Measurements from ENCODE around the gene MEOX1. TPM values are rescaled to one million over a fixed set of nuclear protein-coding genes. Genes with fewer than 3 reads are reported as not detected.
"Not testable (repeated sequence)": the region's sequence is repeated elsewhere in the genome, so short reads cannot be mapped to it uniquely, and the experiment has no call there.

The MEOX1 gene
- total RNA-seq, 1 donor, result 0.42 TPM

DNA sequence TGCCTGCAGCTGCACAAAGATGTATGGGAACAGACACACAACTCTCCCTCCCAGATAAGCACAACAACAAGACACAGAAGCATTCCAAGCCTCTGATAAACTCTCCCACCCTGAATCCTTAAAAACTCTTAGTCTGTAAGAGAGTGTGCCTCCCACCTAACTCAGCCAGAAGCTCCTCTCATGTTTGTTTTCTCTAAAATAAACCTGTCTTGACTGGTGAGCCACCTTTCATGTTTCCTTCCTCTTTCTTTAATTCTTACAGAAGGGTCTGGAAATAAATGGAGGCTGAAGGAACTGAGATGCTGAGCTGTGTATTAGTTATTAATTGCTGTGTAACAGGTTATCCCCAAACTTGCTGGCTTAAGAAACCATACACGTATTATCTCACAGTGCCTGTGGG lies 57.2 kb downstream of the MEOX1 start:
- no peak overlapping the region for H3K4me3 ChIP-seq (ENCODE audit: low read length)
- no peaks in the 10 kb centered on the region for H3K9me3 ChIP-seq (ENCODE audit: low read depth, low read length)
- H3K4me1 ChIP-seq (ENCODE audit: insufficient read depth, low read length), result peaks cover 18% of the 10 kb centered on the region

DNA sequence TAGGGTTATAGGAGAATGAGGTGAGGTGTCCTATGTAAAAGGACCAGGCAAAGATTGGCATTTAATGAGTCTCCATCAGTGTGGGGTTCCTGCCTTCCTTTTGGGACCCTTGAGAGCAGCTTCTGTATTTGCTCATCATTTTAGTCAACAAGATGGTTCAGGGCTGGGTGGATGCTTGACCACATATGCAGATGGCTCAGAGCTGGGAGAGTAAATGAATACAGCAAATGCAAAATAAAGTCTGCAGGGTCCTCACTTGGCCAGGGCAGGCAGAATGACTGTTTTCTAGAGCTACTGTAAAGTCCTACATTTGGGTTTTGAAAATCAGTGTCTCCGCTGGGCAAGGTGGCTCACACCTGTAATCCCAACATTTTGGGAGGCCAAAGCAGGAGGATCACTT lies 58.4 kb downstream of the MEOX1 start:
- Histone ChIP-seq H3K4me1 (ENCODE audit: insufficient read depth, low read length) (peaks cover 16% of the 10 kb centered on the region), H3K9me3 (ENCODE audit: low read depth, low read length) (no peaks in the 10 kb centered on the region), H3K27me3 (ENCODE audit: insufficient read depth, low read length) (no peaks in the 10 kb centered on the region), H3K4me3 (ENCODE audit: low read length) (no peak overlapping the region)

More for the DNA sequence above, 57.2 kb downstream of the MEOX1 start:
- no peaks in the 10 kb centered on the region for H3K27me3 ChIP-seq (ENCODE audit: insufficient read depth, low read length)

GRCh38 chr17:43602556-43602955 lies 59.2 kb downstream of the MEOX1 start:
- not testable (repeated sequence) for H3K27me3 ChIP-seq (ENCODE audit: insufficient read depth, low read length); H3K9me3 ChIP-seq (ENCODE audit: low read depth, low read length); H3K4me3 ChIP-seq (ENCODE audit: low read length)
- H3K4me1 ChIP-seq (ENCODE audit: insufficient read depth, low read length), result peaks cover 16% of the 10 kb centered on the region

GRCh38 chr17:43601280-43602039 lies 60.3 kb downstream of the MEOX1 start:
- Histone ChIP-seq H3K4me1 (ENCODE audit: insufficient read depth, low read length) (peaks cover 16% of the 10 kb centered on the region), H3K4me3 (ENCODE audit: low read length) (no peak overlapping the region), H3K9me3 (ENCODE audit: low read depth, low read length) (no peaks in the 10 kb centered on the region), H3K27me3 (ENCODE audit: insufficient read depth, low read length) (no peaks in the 10 kb centered on the region)

DNA sequence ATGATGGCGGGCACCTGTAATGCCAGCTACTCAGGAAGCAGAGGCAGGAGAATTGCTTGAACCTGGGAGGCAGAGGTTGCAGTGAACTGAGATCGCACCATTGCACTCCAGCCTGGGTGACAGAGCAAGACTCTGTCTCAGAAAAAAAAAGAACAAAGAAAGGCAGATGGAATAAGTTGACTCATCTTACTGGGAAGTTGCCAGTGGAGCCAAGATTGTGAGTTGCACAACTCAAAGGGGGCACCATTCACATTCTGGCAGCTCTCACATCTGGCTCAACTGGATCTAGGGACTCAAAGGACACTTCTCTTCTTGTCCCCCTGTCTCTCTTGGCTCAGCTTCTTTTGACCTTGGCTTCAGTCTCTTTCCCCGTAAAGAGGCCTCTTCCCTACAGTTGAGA lies 61.9 kb downstream of the MEOX1 start:
- Histone ChIP-seq H3K4me3 (ENCODE audit: low read length) (no peak overlapping the region), H3K9me3 (ENCODE audit: low read depth, low read length) (no peaks in the 10 kb centered on the region)

DNA sequence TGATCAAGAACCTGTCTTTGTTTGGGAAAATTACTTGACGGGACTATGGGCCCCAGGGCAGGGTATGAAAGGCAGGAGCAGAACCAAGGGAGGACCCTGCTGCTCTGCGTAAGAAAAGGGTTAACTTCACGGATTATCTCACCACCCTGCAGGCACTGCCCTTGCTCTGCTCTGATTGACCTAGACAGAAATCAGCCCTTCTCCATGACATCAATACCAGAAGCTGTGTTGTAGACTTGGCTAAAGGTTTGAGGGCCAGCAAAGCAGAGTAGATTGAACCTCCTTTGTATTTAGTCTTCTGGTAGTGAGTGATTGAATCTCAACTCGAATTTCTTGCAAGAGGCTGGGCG lies 62.7 kb downstream of the MEOX1 start:
- H3K9me3 ChIP-seq (ENCODE audit: low read depth, low read length), result no peaks in the 10 kb centered on the region

More for the DNA sequence above, 61.9 kb downstream of the MEOX1 start:
- Histone ChIP-seq H3K27me3 (ENCODE audit: insufficient read depth, low read length) (no peaks in the 10 kb centered on the region), H3K4me1 (ENCODE audit: insufficient read depth, low read length) (peaks cover 16% of the 10 kb centered on the region)

GRCh38 chr17:43598357-43599045 lies 63.2 kb downstream of the MEOX1 start:
- H3K27me3 ChIP-seq (ENCODE audit: insufficient read depth, low read length), result no peaks in the 10 kb centered on the region
- H3K9me3 ChIP-seq (ENCODE audit: low read depth, low read length), result no peaks in the 10 kb centered on the region
- no peak overlapping the region for H3K4me3 ChIP-seq (ENCODE audit: low read length)
- H3K4me1 ChIP-seq (ENCODE audit: insufficient read depth, low read length), result peaks cover 6% of the 10 kb centered on the region

More for the DNA sequence above, 62.7 kb downstream of the MEOX1 start:
- Histone ChIP-seq H3K27me3 (ENCODE audit: insufficient read depth, low read length) (no peaks in the 10 kb centered on the region), H3K4me1 (ENCODE audit: insufficient read depth, low read length) (peaks cover 8% of the 10 kb centered on the region), H3K4me3 (ENCODE audit: low read length) (no peak overlapping the region)

GRCh38 chr17:43597624-43598356 lies 63.9 kb downstream of the MEOX1 start:
- Histone ChIP-seq H3K9me3 (ENCODE audit: low read depth, low read length) (no peaks in the 10 kb centered on the region), H3K4me1 (ENCODE audit: insufficient read depth, low read length) (peaks cover 6% of the 10 kb centered on the region), H3K27me3 (ENCODE audit: insufficient read depth, low read length) (no peaks in the 10 kb centered on the region), H3K4me3 (ENCODE audit: low read length) (no peak overlapping the region)

DNA sequence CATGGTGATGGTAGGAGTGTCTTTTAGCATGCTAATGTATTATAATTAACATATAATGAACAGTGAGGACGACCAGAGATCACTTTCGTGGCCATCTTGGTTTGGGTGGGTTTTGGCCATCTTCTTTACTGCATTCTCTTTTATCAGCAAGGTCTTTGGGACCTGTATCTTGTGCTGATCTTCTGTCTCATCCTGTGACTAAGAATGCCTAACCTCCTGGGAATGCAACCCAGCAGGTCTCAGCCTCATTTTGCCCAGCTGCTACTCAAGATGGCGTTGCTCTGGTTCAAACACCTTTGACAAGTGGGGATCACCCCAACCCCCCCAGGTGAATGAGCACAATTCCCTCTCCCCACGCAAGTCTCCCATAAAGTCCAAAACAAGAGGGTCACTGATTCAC lies 66.3 kb downstream of the MEOX1 start:
- no peaks in the 10 kb centered on the region for H3K27me3 ChIP-seq (ENCODE audit: insufficient read depth, low read length)
- no peak overlapping the region for H3K4me3 ChIP-seq (ENCODE audit: low read length)
- H3K9me3 ChIP-seq (ENCODE audit: low read depth, low read length), result no peaks in the 10 kb centered on the region
- peaks cover 6% of the 10 kb centered on the region for H3K4me1 ChIP-seq (ENCODE audit: insufficient read depth, low read length)

DNA sequence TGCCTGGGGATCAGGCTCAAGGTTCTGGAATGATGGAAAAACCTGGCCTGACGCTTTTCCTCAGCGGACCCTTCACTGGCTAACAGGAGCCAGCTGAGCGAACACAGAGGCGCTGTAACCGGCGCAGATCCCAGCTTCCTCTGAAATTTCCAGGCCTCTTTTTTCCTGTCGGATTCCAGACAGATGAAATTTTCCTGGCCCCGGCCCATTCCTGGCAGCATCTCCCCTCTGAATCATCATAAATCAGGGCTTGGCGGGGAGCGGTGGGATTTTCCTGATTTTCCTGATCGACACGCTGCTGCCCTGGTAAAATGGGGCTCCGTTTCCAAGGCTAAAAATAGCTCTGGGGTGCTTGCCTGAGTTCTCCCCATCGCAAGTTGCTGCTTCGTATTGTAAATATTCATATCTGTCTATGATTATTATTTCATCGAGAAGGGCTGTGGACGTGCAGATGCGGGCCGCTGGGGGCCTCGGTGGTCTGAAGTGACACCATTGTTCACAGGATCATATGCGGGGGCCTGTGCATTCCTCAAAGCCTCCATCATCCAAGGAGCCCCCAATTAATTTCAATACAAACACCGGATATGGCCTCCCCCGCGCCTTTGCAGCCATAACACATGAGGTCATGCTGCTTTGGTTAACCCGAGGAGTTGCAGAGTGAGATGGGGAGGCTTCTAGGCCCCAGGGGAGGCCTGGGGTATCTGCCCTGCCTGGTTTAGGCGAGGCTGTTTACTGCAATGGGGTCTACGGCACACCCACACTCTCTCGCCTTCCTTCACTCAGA lies 69.8 kb downstream of the MEOX1 start:
- Histone ChIP-seq H3K9me3 (ENCODE audit: low read depth, low read length) (no peaks in the 10 kb centered on the region), H3K27me3 (ENCODE audit: insufficient read depth, low read length) (no peaks in the 10 kb centered on the region), H3K4me1 (ENCODE audit: insufficient read depth, low read length) (no peaks in the 10 kb centered on the region), H3K4me3 (ENCODE audit: low read length) (no peak overlapping the region)

GRCh38 chr17:43591001-43591400 lies 70.7 kb downstream of the MEOX1 start:
- H3K27me3 ChIP-seq (ENCODE audit: insufficient read depth, low read length), result no peaks in the 10 kb centered on the region
- H3K9me3 ChIP-seq (ENCODE audit: low read depth, low read length), result no peaks in the 10 kb centered on the region
- H3K4me3 ChIP-seq (ENCODE audit: low read length), result no peak overlapping the region
- no peaks in the 10 kb centered on the region for H3K4me1 ChIP-seq (ENCODE audit: insufficient read depth, low read length)

Other genes starting within 250 kb of the MEOX1 start
- 87.4 TPM for gene DHX8, start 177.9 kb downstream of the MEOX1 start, total RNA-seq
- not detected for gene ETV4, start 115.6 kb downstream of the MEOX1 start, total RNA-seq
- not detected for gene SOST, start 96.9 kb upstream of the MEOX1 start, total RNA-seq
- gene DUSP3, start 117.1 kb upstream of the MEOX1 start, total RNA-seq, result 16.6 TPM
- not detected for gene CFAP97D1, start 118.5 kb upstream of the MEOX1 start, total RNA-seq
- 0.21 TPM for gene MPP3, start 171.2 kb upstream of the MEOX1 start, total RNA-seq
- gene CD300LG, start 185.3 kb upstream of the MEOX1 start, total RNA-seq, result not detected
- gene MPP2, start 245.6 kb upstream of the MEOX1 start, total RNA-seq, result 1.4 TPM